HPDE6-E6E7 (cell line): ENCODE measurements around the gene TUBGCP6.

Experiments
- DNase-seq: peaks from one replicate; pipeline ENCODE4 v3.0.0; 2011; ENCODE audit warnings: missing footprints; ENCODE audit errors: extremely low spot score

The TUBGCP6 gene

GRCh38 chr22:50264104-50264745 lies 19.4 kb upstream of the TUBGCP6 start:
- DNase-seq, result no peak

GRCh38 chr22:50262973-50263617 lies 18.3 kb upstream of the TUBGCP6 start:
- no peak for DNase-seq

DNA sequence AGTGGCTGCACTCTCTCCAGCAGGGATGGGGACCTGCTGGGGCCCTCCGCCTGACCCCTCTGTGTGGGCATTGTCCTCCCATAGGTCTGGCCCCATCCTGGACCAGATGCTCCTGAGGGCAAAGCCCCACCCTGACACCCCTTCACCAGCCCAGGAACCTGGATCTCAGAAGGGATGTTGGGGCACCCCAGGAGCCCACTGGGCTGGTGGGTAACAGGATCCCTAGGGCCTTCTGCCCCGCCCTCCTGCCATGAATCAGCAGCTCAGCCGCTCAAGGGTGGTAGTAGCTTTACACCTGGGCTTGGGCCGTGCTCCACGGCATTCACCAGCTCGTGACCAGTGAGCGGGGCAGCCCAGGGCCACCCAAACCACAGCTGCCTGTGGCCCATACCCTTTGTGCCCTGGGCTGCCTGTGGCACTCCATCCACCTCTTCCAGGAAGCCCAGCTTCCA lies 17.7 kb upstream of the TUBGCP6 start:
- no peak for DNase-seq

DNA sequence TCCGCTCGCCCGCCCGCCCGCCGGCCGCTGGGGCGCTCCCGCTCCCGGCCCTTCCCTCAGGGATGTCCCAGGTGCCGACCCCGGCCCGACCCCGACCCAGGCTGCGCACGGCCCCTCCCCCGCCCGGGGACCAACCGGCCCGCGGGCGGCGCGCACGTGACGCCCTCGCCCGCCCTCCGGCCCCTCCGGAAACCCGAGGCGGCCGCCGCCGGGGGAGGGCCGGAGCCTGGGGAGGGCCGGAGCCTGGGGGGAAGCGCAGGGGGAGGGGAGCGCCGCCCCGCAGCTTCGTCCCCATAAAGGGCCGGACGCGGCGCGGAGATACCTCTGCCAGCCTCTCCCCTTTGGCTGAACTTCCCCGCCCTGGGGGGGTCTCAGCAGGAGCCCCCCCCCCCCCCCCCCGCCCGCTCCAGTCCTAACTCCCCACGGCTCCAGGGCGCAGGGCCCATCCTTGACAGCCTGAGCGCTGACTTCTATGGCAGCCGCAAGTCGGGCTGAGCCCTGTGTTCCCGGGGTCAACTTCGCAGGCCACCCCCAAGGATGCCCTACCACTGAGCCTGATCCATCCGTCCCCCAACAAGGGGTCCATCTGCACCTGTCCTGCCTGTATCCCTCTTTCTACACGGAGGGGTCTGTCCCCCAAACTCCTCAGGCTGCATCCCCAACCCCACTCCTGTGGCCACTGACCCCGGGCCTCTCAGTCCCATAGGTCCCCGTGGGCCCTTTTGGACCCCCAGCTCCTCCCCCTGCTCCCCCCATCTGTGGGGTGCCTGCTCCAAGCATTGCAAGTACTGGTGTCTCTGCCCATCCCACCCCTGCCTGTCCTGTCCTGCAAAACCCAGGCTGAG lies 17.0 kb upstream of the TUBGCP6 start, which contains the start of gene MAPK12:
TSS of gene MAPK12 (minus strand) at position 69 of the 845 bp plus-strand sequence. CDS start 174 bp downstream, outside the sequence.
- DNase-seq, result no peak

DNA sequence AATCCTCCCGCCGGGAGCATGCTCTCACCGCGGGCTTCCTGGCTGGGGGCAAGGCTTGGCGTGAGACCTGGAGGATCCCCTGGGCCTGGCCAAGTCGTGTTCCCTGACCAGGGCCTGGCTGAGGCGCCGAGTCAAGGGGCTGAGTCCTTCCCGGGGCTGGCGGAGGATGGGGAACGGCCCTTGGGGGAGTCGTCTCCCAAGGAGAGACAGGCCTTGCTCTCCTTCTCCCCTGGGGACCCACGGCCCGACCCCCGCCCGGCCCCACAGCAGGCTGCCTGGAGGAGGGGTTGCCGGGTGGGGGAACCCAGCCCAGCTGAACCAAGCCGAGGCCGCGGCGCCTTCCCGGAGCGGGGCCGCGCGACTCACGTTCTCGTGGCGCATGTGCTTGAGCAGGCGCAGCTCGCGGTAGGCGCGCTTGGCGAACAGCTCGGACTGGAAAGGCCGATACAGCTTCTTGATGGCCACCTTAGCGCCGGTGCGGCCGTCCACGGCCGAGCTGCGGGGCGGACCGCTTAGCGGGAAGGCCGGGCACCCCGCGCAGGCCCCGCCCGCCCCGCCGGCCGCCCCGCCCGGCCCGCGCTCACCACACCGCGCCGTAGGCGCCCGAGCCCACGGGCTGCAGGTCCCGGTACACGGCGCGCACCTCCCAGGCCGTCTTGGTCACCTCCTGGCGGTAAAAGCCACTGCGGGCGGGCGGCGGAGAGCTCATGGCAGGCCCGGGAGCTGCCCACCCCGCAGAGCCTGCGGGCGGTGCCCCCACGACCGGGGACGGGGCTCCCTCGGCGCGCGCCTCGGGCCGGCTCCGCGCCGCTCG lies 16.2 kb upstream of the TUBGCP6 start:
- DNase-seq, result no peak

DNA sequence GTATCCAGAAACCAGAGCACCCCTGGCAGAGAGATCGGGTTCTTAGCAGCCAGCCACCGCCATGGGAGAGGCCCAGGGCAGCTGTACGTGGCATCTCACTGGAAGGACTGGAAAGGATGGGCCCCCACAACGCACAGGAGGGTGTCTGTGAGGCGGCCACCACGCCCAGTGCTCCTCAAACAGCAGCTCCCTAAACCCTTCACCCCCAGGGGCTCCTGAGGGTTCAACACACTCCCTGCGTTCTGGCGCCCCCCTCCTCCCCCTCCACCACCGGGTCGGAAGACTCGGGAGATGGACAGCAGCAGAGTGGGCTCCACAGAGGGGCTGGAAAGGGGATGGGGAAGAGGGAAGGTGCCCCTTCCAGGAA lies 15.6 kb upstream of the TUBGCP6 start:
- DNase-seq, result no peak

DNA sequence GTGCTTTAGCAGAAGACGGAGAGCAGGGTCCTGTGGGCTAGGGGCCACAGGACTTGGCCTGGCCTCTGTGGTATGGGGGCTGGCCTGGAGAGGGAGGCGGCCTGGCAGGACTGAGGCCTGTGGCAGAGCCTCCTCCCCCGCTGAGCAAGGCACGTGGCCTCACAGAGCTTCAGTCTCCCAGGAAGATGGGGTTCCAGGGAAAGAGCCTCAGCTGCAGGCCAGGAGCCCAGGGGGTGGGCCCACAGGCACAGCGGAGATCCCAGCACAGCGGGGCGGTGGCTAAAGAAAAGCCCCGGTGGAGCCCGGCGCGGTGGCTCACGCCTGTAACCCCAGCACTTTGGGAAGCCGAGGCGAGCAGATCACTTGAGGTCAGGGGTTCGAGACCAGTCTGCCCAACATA lies 14.5 kb upstream of the TUBGCP6 start:
- no peak for DNase-seq

DNA sequence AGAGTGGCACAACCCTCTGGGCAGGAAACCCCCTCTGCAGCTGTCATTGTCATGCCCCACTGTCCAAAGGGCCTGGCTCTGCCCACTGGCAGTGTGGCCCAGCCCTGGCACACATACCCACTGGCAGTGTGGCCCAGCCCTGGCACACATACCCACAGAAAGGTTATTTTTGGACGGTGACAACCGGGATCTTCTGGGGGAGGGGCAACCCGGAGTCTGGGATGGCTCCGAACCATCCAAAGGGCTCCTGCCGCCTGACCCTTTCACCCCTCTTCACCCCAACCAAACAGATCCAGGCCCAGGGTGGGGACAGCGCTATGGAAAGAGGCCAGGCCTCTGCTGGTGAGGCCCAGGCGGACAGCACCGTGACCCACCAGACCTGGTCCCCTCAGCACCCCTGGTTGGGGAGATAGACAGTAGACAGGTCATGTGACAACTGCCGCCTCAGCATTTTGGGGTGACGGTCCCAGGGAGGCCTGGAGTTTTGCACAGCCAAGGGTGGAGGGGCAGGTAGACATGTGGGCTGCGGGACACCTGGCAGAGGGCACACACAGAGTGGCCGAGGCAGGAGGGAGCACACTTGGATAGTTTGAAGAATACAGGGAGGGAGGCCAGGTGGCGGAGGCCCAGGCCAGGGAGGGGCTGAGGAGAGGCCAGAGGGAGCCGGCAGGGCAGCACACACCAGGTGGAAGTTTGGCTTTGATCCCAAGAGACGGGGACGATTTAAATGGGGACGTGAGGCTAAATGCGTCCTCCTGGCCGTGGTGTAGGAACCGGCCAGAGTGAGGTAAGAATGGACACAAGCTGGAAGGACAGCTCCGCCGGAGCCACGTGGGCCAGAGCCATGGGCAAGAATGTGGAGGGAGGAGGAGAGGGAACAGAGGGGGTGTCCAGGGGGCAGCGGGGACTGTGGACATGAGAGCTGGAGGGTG lies 13.8 kb upstream of the TUBGCP6 start:
- no peak for DNase-seq

GRCh38 chr22:50257451-50258360 lies 12.9 kb upstream of the TUBGCP6 start:
- no peak for DNase-seq

GRCh38 chr22:50257041-50257440 lies 12.2 kb upstream of the TUBGCP6 start:
- DNase-seq, result no peak

DNA sequence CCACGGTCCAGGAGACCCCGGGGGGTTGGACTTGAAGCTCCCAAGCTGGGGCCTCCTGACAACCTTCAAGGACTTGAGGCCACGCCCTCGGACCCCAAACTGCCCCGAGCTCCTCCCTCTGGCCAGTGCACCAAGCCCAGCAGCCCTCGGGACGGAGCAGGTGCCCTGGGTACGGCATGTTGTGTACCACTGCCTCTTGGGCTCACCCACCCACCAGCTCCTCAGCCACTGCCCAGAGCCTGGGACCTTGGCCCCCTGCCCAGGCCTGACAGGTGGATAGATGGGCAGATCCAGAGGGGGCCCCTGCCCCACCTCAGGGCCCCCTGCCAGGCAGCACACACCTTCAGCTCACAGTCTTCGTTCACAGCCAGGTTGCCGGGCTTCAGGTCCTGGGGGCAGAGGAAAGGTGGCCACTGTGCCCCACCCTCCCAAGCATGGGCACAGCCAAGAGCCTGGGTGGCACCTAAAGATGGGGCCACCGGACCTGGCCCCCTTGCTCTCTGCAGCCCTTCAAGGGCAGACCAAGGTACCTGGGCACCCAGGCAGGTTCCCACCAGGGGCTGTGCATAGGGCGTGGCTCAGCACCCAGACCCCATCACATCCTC lies 11.5 kb upstream of the TUBGCP6 start:
- no peak for DNase-seq

GRCh38 chr22:50255607-50256006 lies 10.8 kb upstream of the TUBGCP6 start:
- DNase-seq, result no peak

GRCh38 chr22:50255099-50255498 lies 10.3 kb upstream of the TUBGCP6 start:
- DNase-seq, result no peak

DNA sequence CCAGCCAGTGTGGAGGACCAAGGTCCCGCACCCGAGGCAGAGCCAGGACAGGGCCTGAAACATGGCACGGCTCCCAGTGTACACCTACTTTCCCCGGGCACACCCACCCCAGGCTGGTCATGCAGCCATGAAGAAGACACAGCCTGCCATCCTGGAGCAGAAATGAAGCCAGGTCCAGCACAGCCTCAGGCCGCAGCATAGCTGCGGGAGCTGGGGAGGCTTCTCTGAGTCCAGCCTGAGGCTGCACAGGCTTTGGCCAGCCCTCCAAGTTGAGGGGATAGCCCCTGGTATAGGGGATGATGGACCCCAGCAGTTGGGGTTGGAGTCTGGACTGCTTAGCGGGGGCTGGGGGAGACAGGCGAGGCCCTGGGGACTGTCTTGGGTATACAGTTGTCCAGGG lies 9.1 kb upstream of the TUBGCP6 start:
- DNase-seq, result no peak

- DNase-seq, result no peak
Observed at GRCh38 chr22:50253046-50253915, 8.5 kb upstream of the TUBGCP6 start.

DNA sequence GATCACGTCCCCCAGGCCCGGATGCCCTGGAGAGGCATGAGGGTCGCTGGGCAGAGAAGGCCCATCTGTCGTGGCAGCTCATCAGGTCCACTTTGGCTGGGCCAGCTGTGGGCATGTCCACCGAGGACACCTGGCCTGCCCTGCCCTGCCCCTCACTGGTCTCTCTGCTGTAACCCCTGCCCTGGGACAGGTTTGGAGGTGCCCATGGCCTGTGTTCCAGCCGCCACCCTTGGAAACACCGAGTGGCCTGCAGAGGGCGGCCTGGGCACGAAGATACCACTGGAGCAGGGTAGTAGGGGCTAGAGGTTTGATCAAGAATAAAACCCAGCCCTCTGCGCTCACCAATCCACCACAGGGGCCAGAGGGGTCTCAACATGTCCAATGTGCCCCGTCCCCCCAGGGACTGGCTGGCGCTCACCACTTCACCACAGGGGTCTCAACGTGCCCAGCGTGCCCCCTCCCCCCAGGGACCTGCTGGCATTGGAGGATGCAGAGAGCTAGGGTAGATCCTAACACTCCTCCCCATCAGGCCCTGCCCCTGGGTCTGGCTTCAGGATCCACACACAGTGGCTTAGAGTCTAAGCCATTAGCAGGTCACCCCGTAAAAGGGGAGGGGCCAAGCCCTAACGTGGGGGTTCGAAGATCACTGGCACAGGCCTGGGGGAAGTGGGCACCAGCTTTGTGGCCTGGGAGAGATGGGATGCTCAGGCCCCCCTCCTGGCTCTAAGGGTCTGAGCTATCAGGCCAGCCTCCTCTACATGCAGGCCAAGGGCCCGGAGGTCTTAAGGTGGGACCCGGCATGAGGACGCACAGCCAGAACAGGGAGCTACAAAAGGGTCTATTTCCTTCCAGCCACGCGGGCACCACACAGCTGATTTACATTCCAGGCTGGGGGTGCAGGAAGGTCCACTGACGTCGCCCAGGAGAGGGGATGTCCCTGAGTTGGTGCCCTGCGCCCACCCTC lies 7.5 kb upstream of the TUBGCP6 start:
- DNase-seq, result no peak

GRCh38 chr22:50251477-50252081 lies 6.8 kb upstream of the TUBGCP6 start:
- DNase-seq, result no peak
